Dedifferentiated amniotic fluid mesenchymal stem cell (primary cell): ENCODE results near the gene EPN2.

Source experiments
- DNase-seq: peaks from one replicate; pipeline ENCODE4 v3.0.0-alpha.2; 2016; ENCODE audit errors: extremely low spot score

EPN2 gene

GRCh38 chr17:19294443-19294842 is 57.3 kb downstream of the EPN2 start:
- no peak for DNase-seq

- no peak for DNase-seq
These were observed 58.4 kb downstream of the EPN2 start for GRCh38 chr17:19295473-19296135.

- DNase-seq, result no peak
These were observed 59.9 kb downstream of the EPN2 start for GRCh38 chr17:19296786-19297778.

GRCh38 chr17:19298569-19299213 is 61.5 kb downstream of the EPN2 start:
- no peak for DNase-seq

GRCh38 chr17:19299214-19299747 is 62.1 kb downstream of the EPN2 start:
- DNase-seq, result no peak

- no peak for DNase-seq
These were observed 62.7 kb downstream of the EPN2 start for GRCh38 chr17:19299866-19300265.

GRCh38 chr17:19301274-19301951 is 64.2 kb downstream of the EPN2 start:
- no peak for DNase-seq

- no peak for DNase-seq
These were observed 64.8 kb downstream of the EPN2 start for GRCh38 chr17:19301973-19302372.

- no peak for DNase-seq
These were observed 65.7 kb downstream of the EPN2 start for GRCh38 chr17:19302791-19303331.

- no peak for DNase-seq
These were observed 66.2 kb downstream of the EPN2 start for GRCh38 chr17:19303367-19303776.

- no peak for DNase-seq
These were observed 67.0 kb downstream of the EPN2 start for GRCh38 chr17:19304209-19304608.

GRCh38 chr17:19304751-19305150 is 67.6 kb downstream of the EPN2 start:
- DNase-seq, result no peak

- no peak for DNase-seq
These were observed 68.1 kb downstream of the EPN2 start for GRCh38 chr17:19305256-19305655.

GRCh38 chr17:19305761-19306159 is 68.6 kb downstream of the EPN2 start:
- no peak for DNase-seq

GRCh38 chr17:19306160-19307111 is 69.3 kb downstream of the EPN2 start:
- no peak for DNase-seq

- DNase-seq, result no peak
These were observed 70.4 kb downstream of the EPN2 start for GRCh38 chr17:19307521-19307920.

- no peak for DNase-seq
These were observed 71.2 kb downstream of the EPN2 start for GRCh38 chr17:19308398-19308797.

- DNase-seq, result no peak
These were observed 72.5 kb downstream of the EPN2 start for GRCh38 chr17:19309701-19310100.

GRCh38 chr17:19310151-19310550 is 73.0 kb downstream of the EPN2 start:
- DNase-seq, result no peak

GRCh38 chr17:19311016-19311415 is 73.8 kb downstream of the EPN2 start:
- no peak for DNase-seq
